MCF 10A (cell line): ENCODE measurements around the gene FBF1. TPM values are rescaled to one million over a fixed set of nuclear protein-coding genes. Genes with fewer than 3 reads are reported as not detected.

Experiments used
- BruUV-seq: library from RNA; stranded (reverse); fragments of 400-500 nt; replicated peaks from 2 replicates; lab custom pipeline; 2021; lab: Mats Ljungman, UMichigan
- CTCF ChIA-PET: fragments of 300-600 bp; sonication (Branson Sonifier 250); formaldehyde crosslinking; extraction: SDS; loops from one replicate; lab custom pipeline; 2021; ENCODE audit warnings: antibody characterized with exemption, inconsistent platforms; lab: Yijun Ruan, JAX
- POLR2A ChIA-PET: fragments of 300-600, 350-650 bp; sonication (Branson Sonifier 250); formaldehyde crosslinking; extraction: SDS; loops from one replicate; lab custom pipeline; 2020; ENCODE audit warnings: antibody characterized with exemption, inconsistent platforms; lab: Yijun Ruan, JAX
- DNase-seq: peaks from one replicate; pipeline ENCODE4 v3.0.0-alpha.2; 2018; ENCODE audit not compliant: unreplicated experiment
- H3K27ac Mint-ChIP-seq: one replicate; pipeline ENCODE4 v1.8.0; 2022; ENCODE audit warnings: mild to moderate bottlenecking, low read depth, mixed read lengths; ENCODE audit not compliant: unreplicated experiment
- H3K27me3 Mint-ChIP-seq: one replicate; pipeline ENCODE4 v1.8.0; 2022; ENCODE audit warnings: mixed read lengths; ENCODE audit not compliant: insufficient read depth, unreplicated experiment
- H3K36me3 Mint-ChIP-seq: one replicate; pipeline ENCODE4 v1.8.0; 2022; ENCODE audit warnings: mild to moderate bottlenecking, moderate library complexity, mixed read lengths; ENCODE audit not compliant: insufficient read depth, unreplicated experiment
- H3K4me1 Mint-ChIP-seq: one replicate; pipeline ENCODE4 v1.8.0; 2022; ENCODE audit warnings: mixed read lengths; ENCODE audit not compliant: insufficient read depth, unreplicated experiment
- H3K4me3 Mint-ChIP-seq: one replicate; pipeline ENCODE4 v1.8.0; 2022; ENCODE audit warnings: mild to moderate bottlenecking, moderate library complexity, mixed read lengths; ENCODE audit not compliant: unreplicated experiment
- H3K9me3 Mint-ChIP-seq: one replicate; pipeline ENCODE4 v1.8.0; 2022; ENCODE audit warnings: mixed read lengths; ENCODE audit not compliant: unreplicated experiment
- intact Hi-C: fragments of 100-400 bp; cut with micrococcal nuclease; formaldehyde crosslinking; loops from 2 replicates; pipeline ENCODE4 v1.14.1; 2022
- total RNA-seq: library from RNA; stranded (reverse); gene quantifications from 2 replicates; pipeline ENCODE4 v1.2.3, GENCODE V29; 2022
- TF ChIP-seq, protein P1 (sequence below): fragments of 200-600 bp; IDR thresholded peaks from one replicate; pipeline ENCODE4 v1.8.0; 2022; ENCODE audit warnings: antibody characterized with exemption, mild to moderate bottlenecking; ENCODE audit not compliant: unreplicated experiment

The FBF1 gene
- total RNA-seq, 1 experiment from 2014 or later = 14.0 TPM

DNA sequence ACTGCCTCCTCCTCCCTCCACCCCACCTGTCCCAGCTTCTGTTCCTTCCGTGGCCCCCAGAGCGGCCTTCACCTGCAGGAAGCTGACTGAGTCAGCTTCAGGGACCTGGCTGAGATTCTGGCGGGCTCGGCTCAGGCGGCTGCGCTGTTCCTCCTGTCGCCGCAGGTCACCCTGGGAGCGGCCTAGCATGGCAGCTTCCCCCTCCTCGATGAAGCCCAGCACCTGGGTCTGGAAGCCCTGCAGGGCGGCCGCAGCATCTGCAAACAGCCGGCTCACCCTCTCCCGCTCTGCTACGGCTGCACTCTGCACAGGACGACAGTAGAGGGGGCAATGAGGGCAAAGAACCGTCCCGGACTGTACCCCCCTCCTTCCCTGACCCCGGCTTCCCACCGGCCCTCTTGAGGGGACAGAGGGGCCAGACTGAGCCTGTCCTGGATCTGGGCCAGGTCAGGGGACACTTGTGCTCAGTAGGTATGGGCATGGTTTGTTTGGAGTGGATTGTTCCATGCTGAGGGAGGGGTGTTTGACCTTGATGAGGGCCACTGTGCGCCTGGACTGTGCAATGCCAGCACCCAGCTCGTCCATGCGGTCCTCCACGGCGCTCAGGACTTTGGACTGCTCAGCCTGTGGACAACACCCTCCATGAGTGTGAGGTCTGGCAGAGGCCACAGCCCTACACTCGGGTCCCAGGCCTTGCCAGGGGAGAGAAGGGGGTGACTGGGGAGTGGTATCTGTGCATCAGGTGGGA lies 64.5 kb downstream of the FBF1 start:
- TF ChIP-seq, protein P1, sequence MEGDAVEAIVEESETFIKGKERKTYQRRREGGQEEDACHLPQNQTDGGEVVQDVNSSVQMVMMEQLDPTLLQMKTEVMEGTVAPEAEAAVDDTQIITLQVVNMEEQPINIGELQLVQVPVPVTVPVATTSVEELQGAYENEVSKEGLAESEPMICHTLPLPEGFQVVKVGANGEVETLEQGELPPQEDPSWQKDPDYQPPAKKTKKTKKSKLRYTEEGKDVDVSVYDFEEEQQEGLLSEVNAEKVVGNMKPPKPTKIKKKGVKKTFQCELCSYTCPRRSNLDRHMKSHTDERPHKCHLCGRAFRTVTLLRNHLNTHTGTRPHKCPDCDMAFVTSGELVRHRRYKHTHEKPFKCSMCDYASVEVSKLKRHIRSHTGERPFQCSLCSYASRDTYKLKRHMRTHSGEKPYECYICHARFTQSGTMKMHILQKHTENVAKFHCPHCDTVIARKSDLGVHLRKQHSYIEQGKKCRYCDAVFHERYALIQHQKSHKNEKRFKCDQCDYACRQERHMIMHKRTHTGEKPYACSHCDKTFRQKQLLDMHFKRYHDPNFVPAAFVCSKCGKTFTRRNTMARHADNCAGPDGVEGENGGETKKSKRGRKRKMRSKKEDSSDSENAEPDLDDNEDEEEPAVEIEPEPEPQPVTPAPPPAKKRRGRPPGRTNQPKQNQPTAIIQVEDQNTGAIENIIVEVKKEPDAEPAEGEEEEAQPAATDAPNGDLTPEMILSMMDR = peak; percentile 22

GRCh38 chr17:75875940-75876189 lies 65.0 kb downstream of the FBF1 start:
- BruUV-seq = no TSS peak
- CTCF ChIA-PET = interaction anchor here (0.7 to 4.6 kb wide), 8 partner anchors 14 to 196 kb away, joined by 3 to 36 read pairs (median 6); partner anchors contain the start of genes TRIM65 and WBP2
- Mint-ChIP-seq H3K9me3 (no peaks in the 10 kb centered on the region), H3K36me3 (peaks cover 28% of the 10 kb centered on the region), H3K4me3 (peak overlapping the region; percentile 86), H3K27ac (peak overlapping the region; percentile 89), H3K27me3 (no peaks in the 10 kb centered on the region), H3K4me1 (peaks cover 14% of the 10 kb centered on the region)
- TF ChIP-seq, protein P1 = no peak
- DNase-seq = peak; percentile 92
- intact Hi-C loops = loop anchor here (2.0 kb wide), 1 partner anchor 97 kb away; a partner anchor contains a TSS
- POLR2A ChIA-PET = interaction anchor here (0.6 to 6.7 kb wide), 12 partner anchors 8 to 598 kb away, joined by 3 to 164 read pairs (median 12); partner anchors contain the start of genes GALK1, MRPL38, TRIM65 and UNK

More for the DNA sequence above, 64.5 kb downstream of the FBF1 start:
- no TSS peak for BruUV-seq
- CTCF ChIA-PET = interaction anchor here (0.7 to 4.6 kb wide), 12 partner anchors 8 to 242 kb away, joined by 3 to 36 read pairs (median 4); partner anchors contain the start of genes TRIM65 and WBP2
- no peaks in the 10 kb centered on the region for H3K9me3 Mint-ChIP-seq
- intact Hi-C loops = loop anchor here (2.0 kb wide), 1 partner anchor 98 kb away; a partner anchor contains a TSS
- H3K4me1 Mint-ChIP-seq = peaks cover 13% of the 10 kb centered on the region
- H3K27me3 Mint-ChIP-seq = no peaks in the 10 kb centered on the region
- peaks cover 28% of the 10 kb centered on the region for H3K36me3 Mint-ChIP-seq
- no peak for DNase-seq
- H3K27ac Mint-ChIP-seq = peak overlapping the region; percentile 89
- peak overlapping the region; percentile 86 for H3K4me3 Mint-ChIP-seq
- POLR2A ChIA-PET = interaction anchor here (0.6 to 6.7 kb wide), 19 partner anchors 8 to 598 kb away, joined by 3 to 164 read pairs (median 4); partner anchors contain the start of genes GALK1, ITGB4, MRPL38 and RECQL5

- intact Hi-C loops = no loop called here
- no TSS peak for BruUV-seq
- CTCF ChIA-PET = interaction anchor here (0.6 to 4.6 kb wide), 9 partner anchors 13 to 605 kb away, joined by 3 to 36 read pairs (median 5); partner anchors contain the start of genes MIF4GD, TRIM65 and WBP2
- H3K36me3 Mint-ChIP-seq = peaks cover 28% of the 10 kb centered on the region
- H3K27ac Mint-ChIP-seq = peak overlapping the region; percentile 89
- POLR2A ChIA-PET = interaction anchor here (0.6 to 6.7 kb wide), 12 partner anchors 7 to 597 kb away, joined by 3 to 164 read pairs (median 10); partner anchors contain the start of genes MRPL38, TRIM65, UNK and WBP2
- peak overlapping the region; percentile 86 for H3K4me3 Mint-ChIP-seq
- no peak for DNase-seq
- H3K27me3 Mint-ChIP-seq = no peaks in the 10 kb centered on the region
- peaks cover 19% of the 10 kb centered on the region for H3K4me1 Mint-ChIP-seq
- TF ChIP-seq, protein P1 = no peak
- no peaks in the 10 kb centered on the region for H3K9me3 Mint-ChIP-seq
Observed at GRCh38 chr17:75875182-75875939, 65.5 kb downstream of the FBF1 start.
